Measurements from ENCODE around the gene DFFB.
"Not testable (repeated sequence)": the region's sequence is repeated elsewhere in the genome, so short reads cannot be mapped to it uniquely, and the experiment has no call there.

Gene DFFB

DNA sequence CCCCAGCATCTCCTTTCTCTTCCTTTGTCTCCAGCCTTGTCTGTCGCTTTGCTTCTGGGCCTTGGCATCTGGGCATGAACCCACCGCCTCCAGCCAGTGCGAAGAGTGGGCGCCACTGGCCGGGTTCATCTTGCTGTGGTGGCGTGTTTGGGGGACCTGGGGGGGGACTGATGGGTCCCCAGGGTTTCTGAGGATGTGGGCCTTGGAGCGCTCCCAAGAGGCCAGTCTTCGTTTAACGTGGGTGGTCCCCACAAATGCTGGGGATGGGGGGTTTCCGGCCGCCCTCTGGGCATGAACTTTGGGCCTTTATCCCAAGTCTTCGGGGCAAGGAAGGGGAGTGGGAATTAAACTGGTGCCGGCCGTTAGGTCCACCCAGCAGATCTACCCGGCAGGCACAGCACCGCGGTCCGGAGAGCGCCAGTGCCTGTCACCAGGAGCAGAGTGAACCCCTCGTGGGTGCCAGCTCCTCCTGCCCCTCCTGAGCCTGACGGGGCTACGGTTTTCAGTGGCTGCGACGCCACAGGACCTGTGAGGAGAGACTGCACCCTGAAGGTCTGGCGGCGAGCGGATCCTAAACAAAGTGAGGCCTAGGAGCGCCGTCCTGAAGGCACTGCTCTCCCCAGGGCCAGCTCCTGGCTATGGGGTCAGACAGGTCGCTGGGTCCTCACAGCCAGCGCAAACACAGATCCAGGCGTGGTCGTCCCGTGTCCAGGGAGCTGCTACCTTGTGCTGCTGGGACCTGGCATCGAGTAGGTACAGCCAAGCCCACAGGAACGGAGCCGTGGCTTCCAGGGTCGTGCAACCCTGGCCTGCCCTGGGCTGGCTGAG lies 54.9 kb downstream of the DFFB start:
- no peak for DNase-seq

- no peak for DNase-seq
Measured at GRCh38 chr1:3912809-3913685, 55.8 kb downstream of the DFFB start.

- DNase-seq, result no peak
Measured at GRCh38 chr1:3914331-3914851, 57.1 kb downstream of the DFFB start.

- DNase-seq, result no peak
Measured at GRCh38 chr1:3914911-3915310, 57.6 kb downstream of the DFFB start.

GRCh38 chr1:3915551-3916121 lies 58.4 kb downstream of the DFFB start:
- DNase-seq, result no peak

GRCh38 chr1:3917761-3918160 lies 60.5 kb downstream of the DFFB start:
- no peak for DNase-seq

- DNase-seq, result not testable (repeated sequence)
Measured at GRCh38 chr1:3918359-3918758, 61.1 kb downstream of the DFFB start.

DNA sequence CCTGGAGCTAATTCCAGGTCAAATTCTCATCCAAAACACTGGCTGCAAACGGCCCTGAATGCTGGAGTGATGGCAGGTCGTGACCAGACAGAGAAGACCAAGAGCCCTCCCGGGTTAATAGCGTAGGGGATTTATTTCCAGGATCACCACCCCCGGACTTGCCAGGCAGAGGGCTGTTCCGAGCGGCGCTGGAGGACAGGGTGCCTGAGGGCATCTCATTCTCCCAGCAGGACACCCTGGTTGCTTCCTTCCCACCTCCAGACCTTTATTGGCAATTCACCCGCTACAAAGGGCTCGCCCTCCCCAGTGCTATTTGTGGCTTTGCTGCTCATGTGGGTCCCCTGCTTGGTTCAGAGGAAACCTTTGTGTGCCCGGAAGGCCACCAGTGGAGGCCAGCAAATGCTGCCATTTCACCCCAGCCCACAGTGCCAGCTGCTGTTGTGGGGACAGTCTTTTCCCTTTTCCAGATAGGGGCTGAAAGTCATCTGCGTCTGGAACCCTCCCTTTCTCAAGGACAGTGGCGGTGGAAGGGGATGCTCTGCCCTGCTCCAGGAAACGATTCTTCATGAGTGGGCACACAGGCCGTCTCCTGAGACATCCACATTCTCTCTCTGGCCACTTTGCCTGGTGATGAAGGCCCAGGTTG lies 61.8 kb downstream of the DFFB start:
- no peak for DNase-seq

GRCh38 chr1:3919706-3920105 lies 62.4 kb downstream of the DFFB start:
- DNase-seq, result no peak

GRCh38 chr1:3921765-3922164 lies 64.5 kb downstream of the DFFB start:
- DNase-seq, result no peak

DNA sequence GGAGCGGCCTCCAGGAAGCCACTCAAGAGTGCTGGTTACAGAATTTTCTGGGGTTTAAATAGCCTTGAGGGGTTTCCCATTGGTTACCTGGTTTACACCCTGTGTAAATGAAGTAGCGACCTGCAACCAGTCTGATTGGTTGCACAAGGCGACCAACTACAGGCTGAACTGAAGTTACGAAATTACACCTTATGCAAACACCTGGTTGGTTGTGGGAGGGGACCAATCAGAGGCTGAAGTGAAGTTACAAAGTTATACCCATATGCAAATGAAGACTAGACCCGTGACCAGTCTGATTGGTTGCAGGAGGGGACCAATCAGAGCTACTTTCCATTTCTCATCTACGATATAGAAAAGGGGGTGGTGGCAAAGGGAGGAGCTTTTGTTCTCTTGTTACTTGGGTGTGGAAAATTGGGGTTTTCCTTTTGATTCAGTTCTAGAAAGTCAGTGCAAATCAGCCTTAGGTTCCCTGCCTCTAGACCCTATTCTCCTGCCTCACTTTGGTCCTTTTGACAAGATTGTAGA lies 65.0 kb downstream of the DFFB start:
- peak; percentile 8 for DNase-seq

DNA sequence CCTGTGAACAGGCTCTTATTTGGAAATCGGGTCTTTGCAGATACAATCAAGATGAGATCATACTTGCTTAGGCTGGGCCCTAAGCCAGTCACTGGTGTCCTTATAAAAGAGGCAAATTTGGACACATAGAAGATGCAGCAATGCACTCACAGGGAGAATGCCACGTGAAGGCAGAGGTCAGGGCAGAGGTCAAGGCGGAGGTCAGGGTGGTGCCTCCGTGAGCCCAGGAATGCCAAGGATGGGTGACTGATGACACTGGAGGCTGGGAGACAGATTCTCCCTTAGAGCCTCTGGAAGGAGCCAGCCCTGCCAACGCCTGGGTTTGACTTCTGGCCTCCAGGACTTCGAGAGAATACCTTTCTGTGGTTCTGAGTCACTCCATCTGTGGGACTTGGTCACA lies 65.6 kb downstream of the DFFB start:
- DNase-seq, result no peak

GRCh38 chr1:3923378-3924185 lies 66.3 kb downstream of the DFFB start:
- no peak for DNase-seq

- no peak for DNase-seq
Measured at GRCh38 chr1:3924186-3924824, 67.0 kb downstream of the DFFB start.

DNA sequence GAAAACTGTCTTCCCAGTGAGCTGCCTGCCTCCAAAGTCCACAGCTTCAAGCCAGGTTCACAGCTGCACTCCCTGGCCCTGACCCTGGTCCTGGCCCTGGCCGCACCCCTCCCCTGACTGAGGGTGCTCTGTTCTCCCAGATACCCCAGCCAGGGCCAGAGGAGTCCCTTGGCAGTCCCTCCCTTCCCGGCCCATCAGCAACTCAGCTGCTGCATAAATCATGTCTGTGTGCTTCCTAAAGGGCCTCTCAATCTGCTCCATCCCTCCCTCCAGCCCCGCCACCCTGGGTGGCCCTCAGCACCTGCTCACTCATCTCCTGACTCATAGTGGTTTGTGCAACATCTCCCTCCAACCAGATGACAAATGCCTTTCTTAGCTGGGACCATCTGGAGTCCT lies 67.5 kb downstream of the DFFB start:
- no peak for DNase-seq

GRCh38 chr1:3925256-3925655 lies 68.0 kb downstream of the DFFB start:
- no peak for DNase-seq

- no peak for DNase-seq
Measured at GRCh38 chr1:3925762-3926161, 68.5 kb downstream of the DFFB start.

DNA sequence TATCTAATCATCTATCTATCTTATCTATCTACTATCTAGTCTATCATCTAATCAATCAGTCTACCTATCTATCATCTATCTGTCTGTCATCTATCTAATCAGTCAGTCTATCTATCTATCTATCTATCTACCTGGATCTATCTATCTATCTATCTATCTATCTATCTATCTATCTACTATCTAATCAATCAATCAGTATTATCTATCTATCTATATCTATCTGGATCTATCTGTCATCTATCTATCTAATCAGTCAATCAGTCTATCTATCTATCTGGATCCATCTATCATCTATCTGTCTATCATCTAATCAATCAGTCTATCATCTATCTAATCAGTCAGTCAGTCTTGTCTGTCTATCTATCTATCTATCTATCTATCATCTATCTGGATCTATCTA lies 69.7 kb downstream of the DFFB start:
- DNase-seq, result no peak

DNA sequence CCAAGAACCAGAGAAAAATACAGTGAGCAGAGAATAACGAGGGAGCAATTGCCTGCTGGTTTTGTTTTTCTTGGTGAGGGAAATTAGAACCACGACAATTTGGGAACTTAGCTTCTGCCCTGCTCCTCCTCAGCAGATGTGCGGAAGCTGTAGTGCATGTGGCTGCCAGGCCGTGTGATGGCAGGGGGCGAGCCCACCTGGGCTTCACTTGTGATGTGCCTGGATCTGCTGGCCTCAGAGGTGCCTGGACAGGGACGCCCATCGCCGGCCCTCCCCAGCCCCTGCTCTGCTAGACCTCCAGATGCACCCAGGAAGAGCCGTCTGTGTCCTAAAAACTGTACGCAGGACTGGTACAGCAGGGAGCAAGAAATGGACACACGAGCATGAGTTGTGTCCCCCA lies 71.3 kb downstream of the DFFB start:
- no peak for DNase-seq

GRCh38 chr1:3929126-3929525 lies 71.8 kb downstream of the DFFB start:
- DNase-seq, result no peak

- no peak for DNase-seq
Measured at GRCh38 chr1:3930301-3931006, 73.2 kb downstream of the DFFB start.
